Progenitor cell of endocrine pancreas (in vitro differentiated cells): ENCODE data around the gene PBX1. TPM values are rescaled to one million over a fixed set of nuclear protein-coding genes. Genes with fewer than 3 reads are reported as not detected.
A peak's percentile ranks its signal among the peaks of the same experiment; 100 is the strongest.

Experiments used
- DNase-seq: peaks from one replicate; pipeline ENCODE4 v3.0.0; 2021; ENCODE audit warnings: low spot score; ENCODE audit not compliant: unreplicated experiment
- H3K27ac Mint-ChIP-seq: 2 replicates; pipeline ENCODE4 v1.8.0; 2021; ENCODE audit warnings: mild to moderate bottlenecking, moderate library complexity, mixed read lengths
- H3K27me3 Mint-ChIP-seq: 2 replicates; pipeline ENCODE4 v1.8.0; 2021; ENCODE audit warnings: mixed read lengths
- H3K36me3 Mint-ChIP-seq: 2 replicates; pipeline ENCODE4 v1.8.0; 2022; ENCODE audit warnings: mixed read lengths; ENCODE audit not compliant: insufficient read depth
- H3K4me1 Mint-ChIP-seq: 2 replicates; pipeline ENCODE4 v1.8.0; 2021; ENCODE audit warnings: low read depth, mixed read lengths
- H3K4me3 Mint-ChIP-seq: 2 replicates; pipeline ENCODE4 v1.8.0; 2021; ENCODE audit warnings: low read depth, mild to moderate bottlenecking, moderate library complexity, mixed read lengths
- H3K9me3 Mint-ChIP-seq: 2 replicates; pipeline ENCODE4 v1.8.0; 2021; ENCODE audit warnings: low read depth, mixed read lengths
- CTCF ChIP-seq: fragments of 200-600 bp; sonication (generic); IDR thresholded peaks from one replicate; pipeline ENCODE4 v1.5.0; 2021; ENCODE audit warnings: antibody characterized with exemption, mild to moderate bottlenecking; ENCODE audit not compliant: unreplicated experiment
- total RNA-seq: library from RNA; stranded (reverse); gene quantifications from 2 replicates; pipeline ENCODE4 v1.2.1, GENCODE V29; 2021

PBX1 gene
- total RNA-seq, 1 donor from 2014 or later, result 205 TPM

- no peaks in the 10 kb centered on the region for H3K27me3 Mint-ChIP-seq
- H3K4me3 Mint-ChIP-seq, result no peak overlapping the region
- DNase-seq, result no peak
- peaks cover 43% of the 10 kb centered on the region for H3K36me3 Mint-ChIP-seq
- no peaks in the 10 kb centered on the region for H3K9me3 Mint-ChIP-seq
- peaks cover 15% of the 10 kb centered on the region for H3K4me1 Mint-ChIP-seq
- TF ChIP-seq CTCF, result no peak
- H3K27ac Mint-ChIP-seq, result no peak overlapping the region
These were observed 245.4 kb downstream of the PBX1 start for GRCh38 chr1:164804366-164804765.

- Mint-ChIP-seq H3K9me3 (no peaks in the 10 kb centered on the region), H3K27me3 (no peaks in the 10 kb centered on the region)
These were observed 246.4 kb downstream of the PBX1 start for GRCh38 chr1:164805399-164805798.

GRCh38 chr1:164806531-164806930 lies 247.5 kb downstream of the PBX1 start:
- DNase-seq, result no peak
- H3K4me3 Mint-ChIP-seq, result no peak overlapping the region
- no peaks in the 10 kb centered on the region for H3K27me3 Mint-ChIP-seq
- TF ChIP-seq CTCF, result no peak
- H3K36me3 Mint-ChIP-seq, result peaks cover 41% of the 10 kb centered on the region
- no peaks in the 10 kb centered on the region for H3K9me3 Mint-ChIP-seq
- H3K4me1 Mint-ChIP-seq, result peaks cover 15% of the 10 kb centered on the region
- H3K27ac Mint-ChIP-seq, result peak overlapping the region; percentile 75

More at GRCh38 chr1:164805399-164805798, 246.4 kb downstream of the PBX1 start:
- peak overlapping the region; percentile 29 for H3K27ac Mint-ChIP-seq
- H3K4me1 Mint-ChIP-seq, result peaks cover 15% of the 10 kb centered on the region
- no peak overlapping the region for H3K4me3 Mint-ChIP-seq
- TF ChIP-seq CTCF, result no peak
- peaks cover 42% of the 10 kb centered on the region for H3K36me3 Mint-ChIP-seq
- DNase-seq, result no peak

- Mint-ChIP-seq H3K36me3 (peaks cover 38% of the 10 kb centered on the region), H3K27ac (no peak overlapping the region), H3K4me3 (no peak overlapping the region), H3K27me3 (no peaks in the 10 kb centered on the region), H3K9me3 (no peaks in the 10 kb centered on the region), H3K4me1 (no peaks in the 10 kb centered on the region)
- DNase-seq, result no peak
- TF ChIP-seq CTCF, result no peak
These were observed 254.8 kb downstream of the PBX1 start for GRCh38 chr1:164813776-164814175.

- no peak overlapping the region for H3K27ac Mint-ChIP-seq
- no peak for DNase-seq
- H3K9me3 Mint-ChIP-seq, result no peaks in the 10 kb centered on the region
- H3K27me3 Mint-ChIP-seq, result no peaks in the 10 kb centered on the region
- no peak overlapping the region for H3K4me3 Mint-ChIP-seq
- TF ChIP-seq CTCF, result no peak
- H3K36me3 Mint-ChIP-seq, result peaks cover 59% of the 10 kb centered on the region
- no peaks in the 10 kb centered on the region for H3K4me1 Mint-ChIP-seq
These were observed 262.7 kb downstream of the PBX1 start for GRCh38 chr1:164821648-164822047.
